ENCODE results near the gene DESI2.

Gene DESI2

GRCh38 chr1:244655186-244655585 is 2.3 kb downstream of the DESI2 start:
- TF ChIP-seq REST (IDR thresholded peaks at IDR 0.05; ENCODE audit: low read depth) (no peak), NFIC (IDR thresholded peaks at IDR 0.05) (no peak), EGR1 (IDR thresholded peaks at IDR 0.05) (no peak), ZBTB7A (IDR thresholded peaks at IDR 0.05; ENCODE audit: low read depth) (no peak), CEBPB (IDR thresholded peaks at IDR 0.05) (no peak), EP300 (IDR thresholded peaks at IDR 0.05; ENCODE audit: borderline replicate concordance) (no peak)

- TF ChIP-seq NFIC (IDR thresholded peaks at IDR 0.05): no peak
- no peak for TF ChIP-seq FOXM1 (IDR thresholded peaks at IDR 0.05; ENCODE audit: borderline replicate concordance, low read depth)
- TF ChIP-seq USF1 (IDR thresholded peaks at IDR 0.05): no peak
- no peak for TF ChIP-seq EP300 (IDR thresholded peaks at IDR 0.05; ENCODE audit: borderline replicate concordance)
- TF ChIP-seq REST (IDR thresholded peaks at IDR 0.05; ENCODE audit: low read depth): no peak
- TF ChIP-seq CEBPB (IDR thresholded peaks at IDR 0.05): no peak
Measured at GRCh38 chr1:244657421-244657820, 4.5 kb downstream of the DESI2 start.

- TF ChIP-seq NFIC (IDR thresholded peaks at IDR 0.05) (no peak), ZBTB7A (IDR thresholded peaks at IDR 0.05; ENCODE audit: low read depth) (no peak), FOXM1 (IDR thresholded peaks at IDR 0.05; ENCODE audit: borderline replicate concordance, low read depth) (no peak), EGR1 (IDR thresholded peaks at IDR 0.05) (no peak), RAD21 (IDR thresholded peaks at IDR 0.05; ENCODE audit: low read depth) (no peak), TAF1 (IDR thresholded peaks at IDR 0.05; ENCODE audit: low read depth) (no peak), MAX (IDR thresholded peaks at IDR 0.05) (no peak), TCF12 (IDR thresholded peaks at IDR 0.05; ENCODE audit: low read depth) (no peak), USF1 (IDR thresholded peaks at IDR 0.05) (no peak), YY1 (IDR thresholded peaks at IDR 0.05; ENCODE audit: low read depth) (no peak)
Measured at GRCh38 chr1:244659694-244660093, 6.8 kb downstream of the DESI2 start.

DNA sequence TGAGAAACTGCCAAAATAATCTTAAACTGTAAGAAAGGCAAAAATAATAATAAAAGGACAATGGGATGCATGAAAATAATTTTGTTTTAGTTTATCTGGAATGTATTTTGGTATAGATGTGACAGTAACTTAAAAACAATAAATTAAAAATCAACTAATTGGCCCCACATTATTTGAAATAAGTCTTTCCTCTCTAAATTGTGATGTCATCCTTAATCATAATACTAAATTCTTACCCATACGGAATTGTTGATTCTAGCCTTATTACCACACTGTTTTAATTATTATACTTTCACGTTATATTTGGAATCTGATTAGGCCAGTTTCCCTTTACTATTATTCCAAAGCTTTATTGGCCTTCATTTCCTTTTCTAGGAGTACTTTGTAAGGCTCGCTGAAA is 7.7 kb downstream of the DESI2 start:
- TF ChIP-seq USF1 (IDR thresholded peaks at IDR 0.05) (no peak), NFIC (IDR thresholded peaks at IDR 0.05) (no peak), TAF1 (IDR thresholded peaks at IDR 0.05; ENCODE audit: low read depth) (no peak), EGR1 (IDR thresholded peaks at IDR 0.05) (no peak), EP300 (IDR thresholded peaks at IDR 0.05; ENCODE audit: borderline replicate concordance) (no peak), YY1 (IDR thresholded peaks at IDR 0.05; ENCODE audit: low read depth) (no peak), CREB1 (IDR thresholded peaks at IDR 0.05; ENCODE audit: low read depth) (no peak), RAD21 (IDR thresholded peaks at IDR 0.05; ENCODE audit: low read depth) (no peak), MAX (IDR thresholded peaks at IDR 0.05) (no peak), TEAD4 (IDR thresholded peaks at IDR 0.05) (no peak), ZBTB7A (IDR thresholded peaks at IDR 0.05; ENCODE audit: low read depth) (no peak), FOXM1 (IDR thresholded peaks at IDR 0.05; ENCODE audit: borderline replicate concordance, low read depth) (no peak), REST (IDR thresholded peaks at IDR 0.05; ENCODE audit: low read depth) (no peak), TCF12 (IDR thresholded peaks at IDR 0.05; ENCODE audit: low read depth) (no peak), CEBPB (IDR thresholded peaks at IDR 0.05) (no peak)

GRCh38 chr1:244662599-244662998 is 9.7 kb downstream of the DESI2 start:
- TF ChIP-seq CEBPB (IDR thresholded peaks at IDR 0.05): no peak

Measured in Ishikawa (cell line).